LNCAP (cell line): ENCODE results near the gene PGF.

Experiments
- TF ChIP-seq, protein P1 (sequence below): fragments of 450-650 bp; IDR thresholded peaks from 2 replicates; pipeline ENCODE4 v1.5.1; 2017; ENCODE audit warnings: mild to moderate bottlenecking

Gene PGF

DNA sequence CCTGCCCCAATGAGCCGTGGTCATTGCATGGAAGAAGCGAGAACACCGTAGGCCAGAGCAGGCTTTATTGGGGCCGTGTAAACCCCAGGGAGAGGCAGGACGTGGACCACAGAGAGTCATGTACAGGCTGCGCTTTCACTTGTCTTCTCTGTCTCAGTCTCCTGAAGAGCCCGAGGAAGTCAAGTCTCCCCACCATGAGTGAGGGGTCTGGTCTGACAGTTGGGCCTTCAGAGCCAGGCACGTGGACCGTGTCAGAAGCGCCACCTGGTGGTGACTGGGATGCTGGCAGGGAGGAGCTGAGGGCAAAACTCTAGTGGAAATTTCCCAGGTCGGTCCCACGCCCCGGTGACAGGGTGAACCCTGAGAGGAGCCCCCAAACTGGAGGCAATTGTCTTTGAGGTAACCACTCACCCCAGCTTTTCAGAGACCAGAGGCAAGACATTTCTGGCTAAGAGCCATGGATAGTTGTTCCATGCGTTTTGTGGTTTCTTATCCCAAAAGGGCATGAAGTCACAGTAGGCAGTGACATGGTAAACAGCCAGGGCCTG is 49.7 kb downstream of the PGF start:
- TF ChIP-seq, protein P1, sequence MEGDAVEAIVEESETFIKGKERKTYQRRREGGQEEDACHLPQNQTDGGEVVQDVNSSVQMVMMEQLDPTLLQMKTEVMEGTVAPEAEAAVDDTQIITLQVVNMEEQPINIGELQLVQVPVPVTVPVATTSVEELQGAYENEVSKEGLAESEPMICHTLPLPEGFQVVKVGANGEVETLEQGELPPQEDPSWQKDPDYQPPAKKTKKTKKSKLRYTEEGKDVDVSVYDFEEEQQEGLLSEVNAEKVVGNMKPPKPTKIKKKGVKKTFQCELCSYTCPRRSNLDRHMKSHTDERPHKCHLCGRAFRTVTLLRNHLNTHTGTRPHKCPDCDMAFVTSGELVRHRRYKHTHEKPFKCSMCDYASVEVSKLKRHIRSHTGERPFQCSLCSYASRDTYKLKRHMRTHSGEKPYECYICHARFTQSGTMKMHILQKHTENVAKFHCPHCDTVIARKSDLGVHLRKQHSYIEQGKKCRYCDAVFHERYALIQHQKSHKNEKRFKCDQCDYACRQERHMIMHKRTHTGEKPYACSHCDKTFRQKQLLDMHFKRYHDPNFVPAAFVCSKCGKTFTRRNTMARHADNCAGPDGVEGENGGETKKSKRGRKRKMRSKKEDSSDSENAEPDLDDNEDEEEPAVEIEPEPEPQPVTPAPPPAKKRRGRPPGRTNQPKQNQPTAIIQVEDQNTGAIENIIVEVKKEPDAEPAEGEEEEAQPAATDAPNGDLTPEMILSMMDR, result peak; percentile 97

DNA sequence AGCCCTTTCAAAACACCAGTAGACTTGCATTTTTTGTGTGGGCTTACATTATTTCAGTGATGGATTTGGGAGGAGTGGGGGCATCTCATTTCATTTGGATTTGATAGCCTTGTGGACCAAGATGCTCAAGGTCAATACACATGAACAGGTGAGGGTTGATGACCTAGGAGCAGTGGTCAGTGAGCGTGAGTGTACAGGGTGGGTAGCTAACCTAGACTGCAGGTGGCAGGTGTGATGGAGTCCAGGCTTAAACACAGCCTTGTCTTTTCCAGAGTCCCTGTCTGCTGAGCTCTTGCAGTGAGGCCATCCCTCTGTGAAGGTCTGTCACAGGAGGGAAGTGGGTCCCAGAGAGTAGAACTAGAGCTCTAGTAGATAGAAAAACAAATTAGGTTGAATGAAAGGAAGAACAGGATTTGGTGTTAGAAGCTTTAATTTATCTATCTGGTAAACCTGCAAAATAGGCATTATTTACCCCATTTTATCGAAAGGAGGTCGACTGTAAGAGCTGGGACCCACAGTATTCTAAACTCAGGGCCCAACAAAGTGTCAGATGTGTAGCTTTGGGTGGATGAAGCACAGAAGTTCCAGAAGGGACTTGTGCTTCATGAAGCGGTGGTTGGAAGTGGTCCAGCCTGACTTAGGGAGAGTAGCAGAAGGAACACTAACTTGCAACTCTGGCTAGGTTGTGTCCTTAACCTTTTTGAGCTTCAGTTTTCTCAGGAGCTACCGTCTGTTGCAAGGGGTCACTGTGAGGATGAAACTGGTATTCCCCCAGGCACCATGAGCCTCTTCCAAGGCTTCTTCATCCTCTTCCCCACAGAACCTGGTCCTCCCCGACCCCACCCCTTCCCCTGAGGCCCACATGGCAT is 50.5 kb downstream of the PGF start:
- TF ChIP-seq, protein P1, result no peak

DNA sequence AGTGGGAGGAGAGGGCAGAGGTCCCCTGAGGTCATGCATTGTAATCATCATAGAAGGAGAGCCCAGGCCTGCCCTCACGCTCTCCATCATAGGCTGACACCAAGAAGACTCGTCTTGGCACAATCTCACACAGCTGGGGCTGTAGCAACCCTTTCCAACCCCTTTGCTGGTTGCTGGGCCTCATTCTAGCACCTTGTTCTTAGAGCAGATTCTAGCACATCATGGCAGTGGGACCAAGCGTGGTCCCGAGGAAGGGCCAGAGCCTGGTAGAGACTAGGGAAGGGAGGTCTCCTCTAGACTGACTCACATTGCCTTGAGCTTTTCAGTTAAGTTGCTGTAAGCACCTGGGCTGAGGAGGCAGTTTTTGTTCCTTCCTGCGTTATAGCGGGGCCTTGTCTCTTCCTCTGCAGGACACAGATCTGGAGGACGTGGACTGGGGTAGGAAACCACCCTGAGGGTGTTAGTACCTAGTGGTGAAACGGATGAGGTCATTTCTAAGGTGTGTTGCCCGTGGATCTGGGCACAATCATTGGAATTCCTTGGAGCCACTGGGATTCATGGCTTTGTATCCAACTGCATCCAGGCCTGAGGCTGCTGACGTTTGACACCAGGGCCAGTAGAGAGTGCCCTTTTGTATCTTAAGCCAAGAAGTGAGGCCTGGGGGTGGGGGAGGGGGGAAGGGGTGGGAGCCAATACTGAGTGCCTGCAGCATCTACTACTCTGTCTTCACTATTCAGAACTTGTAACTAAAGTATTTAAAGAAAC is 52.3 kb downstream of the PGF start:
- TF ChIP-seq, protein P1, result no peak

DNA sequence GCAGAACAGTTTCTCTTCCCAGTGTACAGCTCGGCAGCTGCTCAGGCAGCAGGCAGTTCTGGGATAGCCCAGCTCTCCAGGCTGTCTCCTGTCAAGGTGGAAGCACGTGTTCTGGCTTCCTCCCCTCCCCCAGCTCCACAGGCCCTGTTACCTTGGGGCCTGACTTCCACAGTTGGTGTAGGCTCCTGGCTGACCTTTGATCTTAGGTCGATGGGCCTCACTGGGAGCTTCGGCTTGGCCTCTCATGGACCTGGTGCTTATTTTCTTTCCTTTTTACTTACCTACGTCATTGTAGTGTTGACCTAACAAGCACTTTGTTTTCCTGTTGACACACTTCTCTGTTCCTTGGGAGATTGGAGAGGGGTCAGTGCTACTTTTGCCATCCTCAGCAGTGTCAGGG is 56.7 kb downstream of the PGF start:
- TF ChIP-seq, protein P1, result no peak

DNA sequence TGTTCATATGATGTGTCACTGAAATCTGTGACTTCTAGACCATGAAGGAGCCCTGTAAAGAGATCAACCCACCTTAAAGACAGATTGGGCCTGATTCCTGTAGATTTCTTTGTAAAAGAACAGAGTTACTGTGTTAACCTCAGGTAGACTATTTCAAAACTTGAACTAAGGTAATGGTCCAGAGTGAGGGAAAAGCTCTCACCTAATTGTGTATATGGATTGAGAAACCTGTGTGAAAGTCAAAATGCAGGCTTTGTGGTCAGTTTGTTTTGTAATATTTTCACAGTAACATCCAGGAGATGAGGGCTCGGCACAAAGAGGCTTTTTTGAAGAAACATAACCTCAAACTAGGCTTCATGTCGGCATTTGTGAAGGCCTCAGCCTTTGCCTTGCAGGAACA is 57.3 kb downstream of the PGF start:
- TF ChIP-seq, protein P1, result no peak

DNA sequence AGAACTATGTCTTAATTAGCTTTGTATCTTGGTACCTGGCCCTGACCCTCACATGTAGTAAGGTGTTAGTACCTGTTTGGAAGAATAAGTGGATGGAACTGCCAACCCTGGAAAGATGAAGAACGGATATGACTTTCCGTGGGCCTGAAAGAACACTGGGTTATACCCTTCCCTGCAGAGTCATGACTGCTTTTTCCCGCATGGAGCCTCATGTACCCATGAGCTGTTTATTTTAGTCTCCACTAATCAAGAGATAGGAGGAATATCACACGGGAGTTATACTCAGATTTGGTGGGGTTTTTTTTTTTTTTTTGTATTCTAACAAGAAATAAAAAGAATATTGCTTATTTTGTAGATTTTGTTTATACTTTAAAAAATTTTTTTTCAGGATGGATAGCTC is 57.8 kb downstream of the PGF start:
- TF ChIP-seq, protein P1, result no peak

DNA sequence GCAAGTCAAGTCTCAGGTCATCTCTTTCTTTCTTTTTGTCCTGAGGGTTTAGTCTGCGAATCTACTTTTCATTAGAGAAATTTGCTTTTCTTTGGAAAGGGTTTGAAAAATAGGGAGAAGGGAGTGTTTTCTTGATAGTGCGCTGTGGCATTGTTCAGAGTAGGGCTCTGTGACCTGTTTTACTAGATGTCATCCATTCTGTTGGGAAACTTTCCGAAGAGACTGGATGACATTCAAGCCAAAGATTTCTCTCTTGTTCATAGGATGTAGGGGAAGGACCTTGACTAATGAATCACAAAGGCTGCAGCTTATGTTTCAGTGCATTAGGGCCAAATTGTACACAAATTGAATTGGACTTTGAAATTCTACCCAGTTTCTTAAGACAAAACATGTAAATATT is 59.0 kb downstream of the PGF start:
- TF ChIP-seq, protein P1, result no peak
